Esophagus muscularis mucosa (tissue), 4 donors: Measurements from ENCODE around the gene ALKBH6.
"Not testable (repeated sequence)": the region's sequence is repeated elsewhere in the genome, so short reads cannot be mapped to it uniquely, and the experiment has no call there.

Source experiments
- CTCF ChIP-seq, 3 experiments: fragments of 200-600 bp in 2 of 3; fragments of 450-650 bp in 1 of 3; sonication (generic) in 2 of 3; IDR thresholded peaks; one replicate each; pipeline ENCODE4 v1.5.1; 2017 to 2019; ENCODE audit warnings: antibody characterized with exemption in 3 of 3, mild to moderate bottlenecking in 2 of 3, moderate library complexity in 1 of 3
- EP300 ChIP-seq: sonication (generic); formaldehyde crosslinking; IDR thresholded peaks from one replicate; pipeline ENCODE4 v1.6.1; 2017; ENCODE audit warnings: antibody characterized with exemption
- POLR2A ChIP-seq: fragments of 450-650 bp; IDR thresholded peaks from one replicate; pipeline ENCODE4 v1.6.1; 2017; ENCODE audit warnings: antibody characterized with exemption, moderate library complexity, mild to moderate bottlenecking, low read depth
- POLR2AphosphoS5 ChIP-seq, 2 donors: sonication (generic); formaldehyde crosslinking; IDR thresholded peaks; one replicate each; pipeline ENCODE4 v1.6.1; 2017; ENCODE audit warnings: antibody characterized with exemption in 2 of 2

GRCh38 chr19:36041092-36041491 is 27.1 kb upstream of the ALKBH6 start:
- not testable (repeated sequence) for TF ChIP-seq POLR2A; CTCF (IDR thresholded peaks at IDR 0.05); EP300; POLR2AphosphoS5 (IDR thresholded peaks at IDR 0.05)
